GM12878 (cell line): ENCODE data around the gene RBM19. TPM values are rescaled to one million over a fixed set of nuclear protein-coding genes. Genes with fewer than 3 reads are reported as not detected.

Experiments
- ATAC-seq: fragments of 200-7000 bp; cut with Tn5 transposase; 3 replicates; pipeline ENCODE4 v1.9.1; 2020; ENCODE audit warnings: mild to moderate bottlenecking, moderate library complexity
- BruUV-seq: library from RNA; stranded (reverse); fragments of 400-500 nt; replicated peaks from 2 replicates; lab custom pipeline; 2021; lab: Mats Ljungman, UMichigan
- CTCF ChIA-PET: fragments of 300-600 bp; sonication (Branson Sonifier 250); formaldehyde crosslinking; extraction: SDS; loops from one replicate; lab custom pipeline; 2021; ENCODE audit warnings: inconsistent platforms; lab: Yijun Ruan, JAX
- POLR2A ChIA-PET: fragments of 350-600 bp; formaldehyde crosslinking; extraction: SDS; loops from one replicate; lab custom pipeline; 2021; ENCODE audit warnings: inconsistent platforms; lab: Charles Lee
- RAD21 ChIA-PET: fragments of 300-600 bp; sonication (Branson Sonifier 250); formaldehyde crosslinking; loops from one replicate; lab custom pipeline; 2023; ENCODE audit warnings: antibody characterized with exemption; ENCODE audit not compliant: unreplicated experiment; lab: Charles Lee
- SMC1A ChIA-PET: fragments of 300-600 bp; sonication (Branson Sonifier 250); formaldehyde crosslinking; loops from one replicate; lab custom pipeline; 2023; ENCODE audit not compliant: unreplicated experiment, uncharacterized antibody; lab: Charles Lee
- DNase-seq: peaks from one replicate; pipeline ENCODE4 v3.0.0-alpha.2; 2011; ENCODE audit warnings: low read depth, low spot score
- FAIRE-seq: peaks from 3 replicates; lab custom pipeline; 2011; peaks lifted over from hg19 to GRCh38; lab: Jason Lieb, UNC
- H2AFZ ChIP-seq: 2 replicates; pipeline ENCODE4 v1.6.0; 2011; ENCODE audit warnings: low read depth, low read length, control low read depth; ENCODE audit not compliant: control insufficient read depth
- H3K27ac ChIP-seq: 2 replicates; pipeline ENCODE4 v1.5.1; 2011; ENCODE audit warnings: control low read depth; ENCODE audit not compliant: control insufficient read depth, insufficient read depth
- H3K27me3 ChIP-seq, 2 experiments: replicated peaks in 1 of 2; 2 replicates each; pipeline versions ENCODE4 v1.6.0 to v1.6.1; 2011; ENCODE audit warnings: low read length in 1 of 2; ENCODE audit not compliant: control insufficient read depth in 2 of 2, insufficient read depth in 2 of 2
- H3K36me3 ChIP-seq, 2 experiments: 2 replicates each; pipeline ENCODE4 v1.5.1; 2011; ENCODE audit warnings: low read length in 1 of 2; ENCODE audit not compliant: control insufficient read depth in 2 of 2, insufficient read depth in 2 of 2
- H3K4me1 ChIP-seq: 2 replicates; pipeline ENCODE4 v1.6.1; 2011; ENCODE audit warnings: mild to moderate bottlenecking, low read length, moderate library complexity, mixed read lengths; ENCODE audit not compliant: control insufficient read depth, insufficient read depth
- H3K4me2 ChIP-seq: 2 replicates; pipeline ENCODE4 v1.6.0; 2011; ENCODE audit warnings: control low read depth; ENCODE audit not compliant: control insufficient read depth, insufficient read depth
- H3K4me3 ChIP-seq: fragments of 200-600 bp; sonication (generic); 2 replicates; pipeline ENCODE4 v1.5.1; 2016
- H3K79me2 ChIP-seq: 2 replicates; pipeline ENCODE4 v1.6.0; 2011; ENCODE audit warnings: low read length; ENCODE audit not compliant: control insufficient read depth, insufficient read depth
- H3K9ac ChIP-seq: 2 replicates; pipeline ENCODE4 v1.8.0; 2011; ENCODE audit warnings: low read length, control low read depth, mixed read lengths; ENCODE audit not compliant: control insufficient read depth, insufficient read depth
- H3K9me3 ChIP-seq: replicated peaks from 3 replicates; pipeline ENCODE4 v1.5.1; 2011; ENCODE audit warnings: mild to moderate bottlenecking, low read length; ENCODE audit not compliant: control insufficient read depth, insufficient read depth
- H4K20me1 ChIP-seq: 2 replicates; pipeline ENCODE4 v1.6.0; 2011; ENCODE audit not compliant: control insufficient read depth, insufficient read depth
- CHD1 ChIP-seq: IDR thresholded peaks from 2 replicates; pipeline ENCODE4 v1.6.1; 2012; ENCODE audit warnings: low read depth, low read length, improper control_type of control experiment
- CREB1 ChIP-seq: IDR thresholded peaks from 2 replicates; pipeline ENCODE4 v1.6.1; 2012; ENCODE audit warnings: low read depth, mild to moderate bottlenecking, inconsistent platforms
- GATAD2B ChIP-seq: fragments of 450-650 bp; conservative IDR thresholded peaks from 2 replicates; pipeline ENCODE4 v1.6.1; 2017; ENCODE audit warnings: low read depth, mild to moderate bottlenecking, moderate library complexity
- IKZF2 ChIP-seq, 2 experiments: fragments of 450-650 bp; IDR thresholded peaks; 2 replicates each; pipeline ENCODE4 v1.6.1; 2017; ENCODE audit warnings: mild to moderate bottlenecking in 2 of 2, moderate library complexity in 2 of 2
- JUND ChIP-seq: IDR thresholded peaks from 2 replicates; pipeline ENCODE4 v1.6.1; 2012; ENCODE audit warnings: low read depth, mild to moderate bottlenecking, low read length, improper control_type of control experiment, moderate library complexity
- MYB ChIP-seq: fragments of 150-350 bp; IDR thresholded peaks from 2 replicates; pipeline ENCODE4 v1.6.1; 2014; ENCODE audit warnings: mild to moderate bottlenecking, low read depth, low read length, borderline replicate concordance
- NFYA ChIP-seq: IDR thresholded peaks from 2 replicates; pipeline ENCODE4 v1.6.1; 2011; ENCODE audit warnings: low read depth, mild to moderate bottlenecking, low read length, improper control_type of control experiment, borderline replicate concordance
- NR2C1 ChIP-seq: fragments of 450-650 bp; IDR thresholded peaks from 2 replicates; pipeline ENCODE4 v1.6.1; 2017; ENCODE audit warnings: antibody characterized with exemption, mild to moderate bottlenecking, moderate library complexity
- NR2F1 ChIP-seq: fragments of 450-650 bp; conservative IDR thresholded peaks from 2 replicates; pipeline ENCODE4 v1.6.1; 2017; ENCODE audit warnings: mild to moderate bottlenecking
- NRF1 ChIP-seq: conservative IDR thresholded peaks from 2 replicates; pipeline ENCODE4 v1.6.1; 2011; ENCODE audit warnings: mild to moderate bottlenecking, low read depth, low read length, improper control_type of control experiment
- RBBP5 ChIP-seq: fragments of 200-600 bp; sonication (generic); conservative IDR thresholded peaks from 2 replicates; pipeline ENCODE4 v1.6.1; 2016
- RCOR1 ChIP-seq: conservative IDR thresholded peaks from 2 replicates; pipeline ENCODE4 v1.6.1; 2012; ENCODE audit warnings: low read depth, low read length, improper control_type of control experiment
- YY1 ChIP-seq: IDR thresholded peaks from 2 replicates; pipeline ENCODE4 v1.6.1; 2011; ENCODE audit warnings: low read depth, mild to moderate bottlenecking, low read length
- WGBS: methylation state at CpG from one replicate; pipeline ENCODE4 v1.1.6; 2016; ENCODE audit warnings: low lambda C conversion rate; ENCODE audit not compliant: insufficient replicate concordance, insufficient coverage; ENCODE audit errors: missing lambda C conversion rate; 5-methylcytosine and 5-hydroxymethylcytosine counted together
- in situ Hi-C: fragments of 300-500 bp; cut with MboI; formaldehyde crosslinking; loops from 9 replicates; pipeline ENCODE4 v1.14.3; 2018; ENCODE audit warnings: mixed read lengths
- intact Hi-C: fragments of 100-400 bp; cut with micrococcal nuclease; formaldehyde crosslinking; loops from one replicate; pipeline ENCODE4 v1.14.2; 2022; ENCODE audit not compliant: unreplicated experiment
- polyA plus RNA-seq, 11 experiments: library from polyadenylated mRNA; depleted of rRNA in 4 of 11; unstranded in 6 of 11; stranded (reverse) in 5 of 11; fragments of >200 nt; fragmentation: Nextera tagmentation in 4 of 11; fragmentation: Illumina TruSeq in 1 of 11; extraction: Ambion mirVana in 4 of 11; extraction: Trizol in 1 of 11; gene quantifications; 1 replicate in 1 of 11; 2 replicates in 10 of 11; pipeline versions ENCODE4 v1.2.1 to v1.2.3, GENCODE V29; 2011 to 2016; ENCODE audit warnings: inconsistent platforms in 2 of 11, missing spikeins in 2 of 11, low read depth in 1 of 11
- total RNA-seq, 4 experiments: library from RNA; depleted of rRNA in 3 of 4; stranded (reverse); fragments of >200 nt in 3 of 4; fragmentation: Illumina TruSeq in 1 of 4; extraction: Trizol in 1 of 4; gene quantifications; 2 replicates each; pipeline versions ENCODE4 v1.2.1 to v1.2.3, GENCODE V29; 2013 to 2021
- TF ChIP-seq, protein P1 (sequence below): fragments of 150-350 bp; IDR thresholded peaks from 2 replicates; pipeline ENCODE4 v1.6.1; 2016; ENCODE audit warnings: low read depth, low read length

The RBM19 gene
- total and polyA plus RNA-seq, 10 of the 15 experiments (the other 5 are each of a cell fraction or from before 2014, with no cell fraction given), result 4.2 to 42.9 (median 28.4) TPM

DNA sequence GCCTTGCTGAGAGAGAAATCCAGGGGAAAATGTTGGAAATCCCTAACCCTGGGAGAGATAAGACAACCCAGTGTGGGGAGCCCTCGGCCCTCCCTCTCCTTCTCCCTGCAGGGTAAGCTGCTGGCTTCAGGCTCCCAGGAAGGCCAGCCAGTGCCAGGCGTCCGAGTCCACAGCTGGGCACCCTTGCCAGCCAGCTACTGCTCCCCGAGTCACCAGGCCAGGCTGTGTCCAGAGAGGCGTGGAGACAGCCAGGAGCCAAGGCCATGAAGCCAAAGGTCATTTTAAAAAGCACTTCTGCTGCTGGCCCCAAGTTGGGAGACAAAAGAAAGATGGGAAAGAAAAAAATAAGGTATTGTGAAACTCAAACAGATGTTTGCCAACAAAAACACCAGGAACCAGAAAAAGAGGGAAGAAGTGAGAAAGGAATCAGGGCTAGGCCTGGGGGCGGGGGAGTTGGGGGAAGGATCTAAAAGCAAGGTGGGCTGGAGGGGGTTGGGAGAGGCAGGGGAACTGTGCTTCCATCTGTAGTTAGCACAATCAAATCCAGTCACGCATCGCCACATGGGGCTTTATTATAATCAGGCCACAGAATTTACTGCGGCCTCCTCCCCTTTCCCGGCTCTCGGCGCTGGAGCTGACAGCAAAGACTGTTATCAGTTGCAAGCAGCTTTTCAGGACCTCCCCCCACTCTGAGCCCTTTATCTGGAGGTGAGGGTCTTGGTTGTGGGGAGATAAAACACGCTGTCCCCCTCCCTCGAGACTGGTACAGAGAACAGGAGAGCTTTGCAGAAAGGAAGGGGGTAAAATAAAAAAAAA, 33.5 kb downstream of the RBM19 start:
- in situ Hi-C loops, result no loop called here
- 88% methylated on average over 13 of the region's 14 CpGs for WGBS
- POLR2A ChIA-PET, result no interaction called here
- TF ChIP-seq, protein P1, sequence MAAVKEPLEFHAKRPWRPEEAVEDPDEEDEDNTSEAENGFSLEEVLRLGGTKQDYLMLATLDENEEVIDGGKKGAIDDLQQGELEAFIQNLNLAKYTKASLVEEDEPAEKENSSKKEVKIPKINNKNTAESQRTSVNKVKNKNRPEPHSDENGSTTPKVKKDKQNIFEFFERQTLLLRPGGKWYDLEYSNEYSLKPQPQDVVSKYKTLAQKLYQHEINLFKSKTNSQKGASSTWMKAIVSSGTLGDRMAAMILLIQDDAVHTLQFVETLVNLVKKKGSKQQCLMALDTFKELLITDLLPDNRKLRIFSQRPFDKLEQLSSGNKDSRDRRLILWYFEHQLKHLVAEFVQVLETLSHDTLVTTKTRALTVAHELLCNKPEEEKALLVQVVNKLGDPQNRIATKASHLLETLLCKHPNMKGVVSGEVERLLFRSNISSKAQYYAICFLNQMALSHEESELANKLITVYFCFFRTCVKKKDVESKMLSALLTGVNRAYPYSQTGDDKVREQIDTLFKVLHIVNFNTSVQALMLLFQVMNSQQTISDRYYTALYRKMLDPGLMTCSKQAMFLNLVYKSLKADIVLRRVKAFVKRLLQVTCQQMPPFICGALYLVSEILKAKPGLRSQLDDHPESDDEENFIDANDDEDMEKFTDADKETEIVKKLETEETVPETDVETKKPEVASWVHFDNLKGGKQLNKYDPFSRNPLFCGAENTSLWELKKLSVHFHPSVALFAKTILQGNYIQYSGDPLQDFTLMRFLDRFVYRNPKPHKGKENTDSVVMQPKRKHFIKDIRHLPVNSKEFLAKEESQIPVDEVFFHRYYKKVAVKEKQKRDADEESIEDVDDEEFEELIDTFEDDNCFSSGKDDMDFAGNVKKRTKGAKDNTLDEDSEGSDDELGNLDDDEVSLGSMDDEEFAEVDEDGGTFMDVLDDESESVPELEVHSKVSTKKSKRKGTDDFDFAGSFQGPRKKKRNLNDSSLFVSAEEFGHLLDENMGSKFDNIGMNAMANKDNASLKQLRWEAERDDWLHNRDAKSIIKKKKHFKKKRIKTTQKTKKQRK, result no peak
- TF ChIP-seq CREB1 (no peak), IKZF2 (IDR thresholded peaks at IDR 0.05) (no peak), RBBP5 (no peak), CHD1 (no peak), NR2F1 (no peak), RCOR1 (no peak), JUND (no peak), MYB (no peak), GATAD2B (no peak), NRF1 (no peak), NR2C1 (no peak), YY1 (no peak), NFYA (no peak)
- BruUV-seq, result no TSS peak
- RAD21 ChIA-PET, result no interaction called here
- CTCF ChIA-PET, result no interaction called here
- Histone ChIP-seq H3K79me2 (no peaks in the 10 kb centered on the region), H3K4me3 (no peak overlapping the region), H3K27me3 (no peaks in the 10 kb centered on the region), H3K4me1 (no peaks in the 10 kb centered on the region), H2AFZ (no peak overlapping the region), H3K4me2 (no peak overlapping the region), H3K36me3 (peaks cover 0 to 2% of the 10 kb centered on the region in 2 experiments; a peak in 3 of 4 replicates), H3K27ac (no peak overlapping the region), H3K9me3 (no peaks in the 10 kb centered on the region), H3K9ac (no peak overlapping the region), H4K20me1 (no peaks in the 10 kb centered on the region)
- SMC1A ChIA-PET, result no interaction called here
- no peak for ATAC-seq
- FAIRE-seq, result no peak
- intact Hi-C loops, result no loop called here
- no peak for DNase-seq
